ENCODE data around the gene CNN3. TPM values are rescaled to one million over a fixed set of nuclear protein-coding genes. Genes with fewer than 3 reads are reported as not detected.
A peak's percentile ranks its signal among the peaks of the same experiment; 100 is the strongest.

CNN3 gene
- total RNA-seq, 1 experiment from 2014 or later = 183 TPM

GRCh38 chr1:94908965-94909364 is 17.9 kb downstream of the CNN3 start:
- DNase-seq (ENCODE audit: low spot score) = no peak
- peaks cover 68% of the 10 kb centered on the region for H3K4me1 Mint-ChIP-seq
- POLR2A ChIA-PET = interaction anchor here (0.7 to 1.3 kb wide), 3 partner anchors 11 to 22 kb away, joined by 3 to 4 read pairs (median 3); no protein-coding TSS in a partner anchor

GRCh38 chr1:94908190-94908589 is 18.7 kb downstream of the CNN3 start:
- peaks cover 32% of the 10 kb centered on the region for H3K36me3 Mint-ChIP-seq
- CTCF ChIA-PET = interaction anchor here (1.9 kb wide), 1 partner anchor 54 kb away, joined by 13 read pairs; no protein-coding TSS in a partner anchor
- H3K9me3 Mint-ChIP-seq = no peaks in the 10 kb centered on the region
- H3K4me3 Mint-ChIP-seq = no peak overlapping the region
- H3K4me1 Mint-ChIP-seq = peaks cover 64% of the 10 kb centered on the region
- peak; percentile 56 for ATAC-seq
- H3K27ac Mint-ChIP-seq = peak overlapping the region; percentile 54
- TF ChIP-seq USF1 (CRISPR knock-in tag; IDR thresholded peaks at IDR 0.05) (no peak), KAT7 (CRISPR knock-in tag; IDR thresholded peaks at IDR 0.05; ENCODE audit: borderline replicate concordance) (no peak)
- no peaks in the 10 kb centered on the region for H3K27me3 Mint-ChIP-seq (ENCODE audit: low read depth)
- POLR2A ChIA-PET = interaction anchor here (1.1 kb wide), 1 partner anchor 21 kb away, joined by 4 read pairs; no protein-coding TSS in a partner anchor
- DNase-seq (ENCODE audit: low spot score) = no peak

More at GRCh38 chr1:94908965-94909364, 17.9 kb downstream of the CNN3 start:
- no peaks in the 10 kb centered on the region for H3K27me3 Mint-ChIP-seq (ENCODE audit: low read depth)
- H3K9me3 Mint-ChIP-seq = no peaks in the 10 kb centered on the region
- H3K4me3 Mint-ChIP-seq = 0 out of 2 replicates have a peak overlapping the region, but pooled peaks have one; percentile 31
- ATAC-seq = no peak
- peak overlapping the region; percentile 86 for H3K27ac Mint-ChIP-seq
- TF ChIP-seq GRHL2 (CRISPR knock-in tag; IDR thresholded peaks at IDR 0.05; ENCODE audit: insufficient replicate concordance, severe bottlenecking) = no peak
- no peak for TF ChIP-seq MLX (CRISPR knock-in tag; IDR thresholded peaks at IDR 0.05)
- no peak for TF ChIP-seq CREB1 (CRISPR knock-in tag; IDR thresholded peaks at IDR 0.05)
- TF ChIP-seq NFATC4 (CRISPR knock-in tag; IDR thresholded peaks at IDR 0.05) = no peak
- H3K36me3 Mint-ChIP-seq = peaks cover 27% of the 10 kb centered on the region
- CTCF ChIA-PET = interaction anchor here (0.6 to 2.5 kb wide), 6 partner anchors 18 to 325 kb away, joined by 3 to 17 read pairs (median 4); partner anchors contain the start of genes CNN3 and RWDD3

- Mint-ChIP-seq H3K27ac (peak overlapping the region; percentile 55), H3K9me3 (no peaks in the 10 kb centered on the region), H3K27me3 (ENCODE audit: low read depth) (no peaks in the 10 kb centered on the region), H3K4me1 (peaks cover 55% of the 10 kb centered on the region), H3K36me3 (peaks cover 41% of the 10 kb centered on the region), H3K4me3 (no peak overlapping the region)
- ChIA-PET CTCF (interaction anchor here (1.9 kb wide), 1 partner anchor 53 kb away, joined by 13 read pairs; no protein-coding TSS in a partner anchor), POLR2A (interaction anchor here (1.1 kb wide), 1 partner anchor 20 kb away, joined by 4 read pairs; no protein-coding TSS in a partner anchor)
- no peak for TF ChIP-seq NR2C2 (CRISPR knock-in tag; IDR thresholded peaks at IDR 0.05)
- no peak for TF ChIP-seq TP53 (CRISPR knock-in tag; IDR thresholded peaks at IDR 0.05)
- TF ChIP-seq GRHL2 (CRISPR knock-in tag; IDR thresholded peaks at IDR 0.05; ENCODE audit: insufficient replicate concordance, severe bottlenecking) = no peak
- TF ChIP-seq CREB1 (CRISPR knock-in tag; IDR thresholded peaks at IDR 0.05) = no peak
- TF ChIP-seq CDX4 (CRISPR knock-in tag; IDR thresholded peaks at IDR 0.05; ENCODE audit: borderline replicate concordance) = no peak
- no peak for TF ChIP-seq NFE2L1 (CRISPR knock-in tag; IDR thresholded peaks at IDR 0.05)
- no peak for TF ChIP-seq E2F1 (CRISPR knock-in tag; IDR thresholded peaks at IDR 0.05)
- TF ChIP-seq ZNF121 (CRISPR knock-in tag; IDR thresholded peaks at IDR 0.05) = no peak
- TF ChIP-seq FOXP1 (CRISPR knock-in tag; IDR thresholded peaks at IDR 0.05; ENCODE audit: borderline replicate concordance) = no peak
- TF ChIP-seq ATF2 (CRISPR knock-in tag; IDR thresholded peaks at IDR 0.05; ENCODE audit: borderline replicate concordance, low read depth) = no peak
- no peak for TF ChIP-seq SMAD3 (CRISPR knock-in tag; IDR thresholded peaks at IDR 0.05; ENCODE audit: borderline replicate concordance)
- no peak for TF ChIP-seq FOXP4 (CRISPR knock-in tag; IDR thresholded peaks at IDR 0.05)
- TF ChIP-seq KAT7 (CRISPR knock-in tag; IDR thresholded peaks at IDR 0.05; ENCODE audit: borderline replicate concordance) = no peak
- no peak for TF ChIP-seq PRRX2 (CRISPR knock-in tag; IDR thresholded peaks at IDR 0.05)
- no peak for TF ChIP-seq GTF2I (CRISPR knock-in tag; conservative IDR thresholded peaks at IDR 0.05)
- TF ChIP-seq HMGXB4 (CRISPR knock-in tag; IDR thresholded peaks at IDR 0.05) = no peak
- TF ChIP-seq JUN (CRISPR knock-in tag; IDR thresholded peaks at IDR 0.05) = no peak
- TF ChIP-seq ESRRA (CRISPR knock-in tag; IDR thresholded peaks at IDR 0.05; ENCODE audit: borderline replicate concordance) = no peak
- no peak for TF ChIP-seq TEAD1 (CRISPR knock-in tag; IDR thresholded peaks at IDR 0.05)
- no peak for DNase-seq (ENCODE audit: low spot score)
- no peak for ATAC-seq
Measured at GRCh38 chr1:94907136-94907535, 19.8 kb downstream of the CNN3 start.
